NCI-H774 (cell line): ENCODE results near the gene RNF169.
"Not testable (repeated sequence)": the region's sequence is repeated elsewhere in the genome, so short reads cannot be mapped to it uniquely, and the experiment has no call there.

Experiments
- DNase-seq: peaks from one replicate; lab custom pipeline; 2025; lab: John Stamatoyannopoulos, UW

The RNF169 gene

DNA sequence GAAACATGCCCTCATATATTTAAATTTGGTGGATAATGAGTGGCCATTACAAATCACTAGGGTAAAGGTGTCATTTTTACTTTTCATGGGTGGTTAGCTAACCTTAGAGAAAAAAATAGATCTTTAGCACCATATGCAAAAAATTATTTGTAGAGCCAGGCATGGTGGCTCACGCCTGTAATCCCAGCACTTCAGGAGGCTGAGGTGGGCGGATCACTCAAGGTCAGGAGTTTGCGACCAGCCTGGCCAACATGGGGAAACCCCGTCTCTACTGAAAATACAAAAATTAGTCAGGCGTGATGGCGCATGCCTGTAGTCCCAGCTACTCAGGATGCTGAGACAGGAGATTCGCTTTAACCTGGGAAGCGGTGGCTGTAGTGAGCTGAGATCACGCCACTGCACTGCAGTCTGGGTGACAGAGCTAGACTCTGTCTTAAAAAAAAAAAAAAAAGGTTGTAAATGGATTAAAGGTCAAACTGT lies 19.6 kb downstream of the RNF169 start:
- not testable (repeated sequence) for DNase-seq

DNA sequence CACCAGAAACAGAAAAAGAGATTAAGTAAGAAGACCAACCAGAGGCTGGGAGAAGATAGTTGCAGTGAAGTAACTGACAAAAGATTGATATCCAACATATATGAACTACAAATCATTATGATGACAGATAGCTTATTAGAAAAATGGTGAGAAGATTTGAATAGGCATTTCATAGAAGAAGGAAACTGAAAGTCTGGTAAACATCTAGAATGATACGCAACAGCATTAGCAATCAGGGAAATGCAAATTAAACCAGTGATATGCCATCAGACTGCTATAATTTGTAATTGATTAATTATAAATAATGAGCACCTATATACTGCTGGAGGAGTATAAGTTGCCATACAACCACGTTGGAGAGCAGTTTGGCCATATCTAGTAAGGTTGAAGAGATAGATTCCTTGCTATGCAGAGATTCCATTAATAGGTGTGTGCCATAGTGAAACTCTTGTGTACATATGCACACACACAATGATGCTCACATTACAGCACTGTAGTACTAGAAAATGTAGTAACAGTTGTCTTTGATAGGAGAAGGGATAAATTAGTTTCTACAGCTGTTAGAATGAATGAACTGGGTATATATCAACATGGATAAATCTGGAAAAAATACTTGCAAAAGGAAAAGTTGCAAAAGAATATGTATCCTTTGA lies 20.5 kb downstream of the RNF169 start:
- no peak for DNase-seq

DNA sequence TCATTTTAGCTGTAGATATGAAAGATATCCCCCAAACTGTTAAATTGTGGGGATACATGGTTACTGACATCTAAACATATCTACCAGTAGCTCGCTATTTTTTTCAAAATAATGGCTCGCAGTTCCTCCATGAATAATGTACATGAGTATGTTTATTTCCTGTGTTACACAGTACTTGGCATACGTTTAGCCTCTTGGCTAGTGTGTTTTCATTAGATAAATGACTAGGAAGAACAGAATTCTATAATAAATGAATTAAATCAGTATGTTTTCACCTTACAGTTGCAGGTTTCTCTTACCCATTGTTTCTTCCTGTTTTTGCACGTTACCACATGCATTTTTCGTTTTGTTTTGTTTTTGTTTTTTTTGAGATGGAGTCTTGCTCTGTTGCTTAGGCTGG lies 21.8 kb downstream of the RNF169 start:
- no peak for DNase-seq

DNA sequence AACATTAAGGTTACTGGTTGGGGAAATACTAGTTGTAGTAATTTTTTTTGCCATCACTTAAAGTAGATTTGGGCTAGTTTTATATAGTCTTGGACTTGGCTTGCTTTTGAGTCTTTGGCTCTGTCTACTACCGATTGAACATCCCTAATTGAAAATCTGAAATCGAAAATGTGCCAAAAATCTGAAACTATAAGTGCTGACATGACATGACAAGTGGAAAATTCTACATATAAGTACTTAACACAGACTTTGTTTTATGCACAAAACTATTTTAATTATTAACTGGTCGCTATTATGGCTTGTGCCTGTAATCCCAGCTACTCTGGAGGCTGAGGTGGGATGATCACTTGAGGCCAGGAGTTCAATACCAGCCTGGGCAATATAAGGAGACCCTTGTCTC lies 22.5 kb downstream of the RNF169 start:
- no peak for DNase-seq

DNA sequence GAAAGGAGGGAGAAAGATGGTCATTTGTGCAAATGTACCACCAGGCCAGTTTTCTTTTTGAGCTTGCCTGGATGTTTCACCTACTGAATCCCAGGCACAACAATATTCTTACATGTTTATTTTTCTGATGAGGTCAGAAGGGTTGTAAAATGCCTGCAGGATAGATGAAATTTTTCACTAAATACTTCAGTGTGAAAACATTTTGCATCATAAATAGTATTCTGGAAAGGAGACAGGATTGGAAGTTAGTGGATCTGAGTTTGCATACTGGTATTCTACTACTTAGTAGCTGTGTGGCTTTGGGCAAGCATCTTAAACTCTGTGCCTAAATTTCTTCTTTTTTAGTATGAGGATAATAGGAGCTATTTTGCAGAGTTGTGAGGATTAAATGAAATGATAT lies 24.8 kb downstream of the RNF169 start:
- DNase-seq = no peak

DNA sequence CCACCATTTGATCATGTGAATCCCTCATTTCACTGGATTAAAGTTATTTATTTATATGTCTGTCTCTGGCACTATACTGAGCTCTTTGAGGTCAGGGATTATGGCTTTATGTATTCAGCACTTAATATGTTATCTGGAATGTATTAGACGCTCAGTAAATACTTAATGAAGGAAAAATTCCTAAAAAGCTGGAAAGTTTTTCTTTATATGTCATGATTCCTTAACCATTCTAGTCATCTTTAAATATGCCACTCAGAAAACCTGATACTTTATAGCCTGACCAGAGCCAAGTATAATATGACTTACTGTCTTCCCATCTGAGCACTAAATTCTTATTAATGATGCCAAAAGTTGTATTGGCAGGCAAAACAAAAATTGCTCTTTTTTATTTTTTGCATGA lies 27.1 kb downstream of the RNF169 start:
- DNase-seq = no peak

DNA sequence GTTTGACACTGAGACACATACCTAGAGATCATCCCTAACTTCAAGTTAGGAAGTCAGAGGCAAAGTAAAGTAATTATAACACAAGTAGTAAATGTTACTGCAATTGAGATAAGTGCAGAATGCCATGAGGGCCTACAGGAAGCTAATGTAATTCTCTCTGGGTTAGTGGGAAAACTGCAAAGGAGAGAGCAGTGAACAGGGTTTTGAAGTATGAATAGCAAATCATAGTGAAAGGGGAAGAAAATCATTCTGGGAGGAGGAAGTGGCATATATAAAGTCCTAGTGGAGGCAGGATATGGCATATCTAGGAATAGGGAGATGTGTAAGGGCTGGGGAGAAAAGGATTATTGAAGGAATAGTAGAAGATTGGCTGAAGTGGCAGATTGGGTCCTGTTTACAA lies 27.9 kb downstream of the RNF169 start:
- no peak for DNase-seq

DNA sequence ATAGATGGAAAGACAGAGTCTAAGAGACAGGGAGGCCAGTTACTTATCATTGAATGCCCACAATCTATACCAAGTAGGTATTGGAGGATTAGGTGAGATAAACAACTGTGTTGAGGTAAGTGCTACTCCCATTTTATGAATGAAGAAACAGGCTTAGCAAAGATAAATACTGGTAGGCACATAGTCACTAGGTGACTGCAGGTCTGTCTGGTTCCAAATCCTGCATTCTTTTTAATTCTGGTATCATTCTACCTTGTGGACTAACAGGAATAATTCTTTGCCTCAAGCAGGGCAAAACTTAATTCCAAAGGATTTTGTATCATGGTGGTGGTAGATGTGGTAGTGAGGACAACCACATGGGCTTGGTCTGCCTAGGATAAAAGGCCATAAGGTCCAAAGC lies 28.4 kb downstream of the RNF169 start:
- DNase-seq = no peak

DNA sequence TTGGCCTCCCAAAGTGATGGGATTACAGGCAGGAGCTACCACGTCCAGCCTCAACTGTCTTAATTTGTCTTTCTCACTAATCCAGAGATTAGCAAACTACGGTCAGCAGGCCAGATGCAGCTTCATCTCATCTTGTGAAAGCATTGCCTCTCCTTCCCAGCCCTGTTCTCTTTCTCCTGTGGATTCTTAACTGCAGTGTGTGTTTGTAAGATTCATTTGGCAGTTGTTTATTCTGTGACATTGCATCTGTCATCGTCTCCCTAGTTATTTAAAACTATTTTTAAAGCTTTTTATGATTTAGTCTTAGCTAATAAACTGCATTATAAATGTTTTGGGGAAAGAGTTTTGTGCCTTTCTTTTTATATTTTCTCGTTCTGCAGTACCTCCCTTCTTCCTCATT lies 29.2 kb downstream of the RNF169 start:
- no peak for DNase-seq

DNA sequence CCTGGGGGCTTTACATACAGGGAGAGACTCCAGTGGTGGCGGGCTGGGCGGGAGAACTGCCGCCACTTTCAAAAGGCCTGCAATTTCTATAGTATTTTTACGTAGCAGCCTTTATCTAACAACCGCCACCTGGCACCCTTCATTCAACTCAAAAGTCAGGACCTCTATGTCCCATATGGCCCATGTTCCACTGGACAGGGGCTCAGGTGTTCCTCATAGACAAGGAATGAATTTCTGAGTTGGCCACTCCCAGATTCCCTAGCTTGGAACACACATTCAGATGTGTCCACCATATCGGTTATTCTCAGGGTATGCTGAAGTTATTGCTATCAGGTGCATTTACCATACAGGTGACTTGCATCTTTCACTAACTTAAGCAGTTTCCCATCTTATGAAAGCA lies 29.9 kb downstream of the RNF169 start:
- DNase-seq = no peak

DNA sequence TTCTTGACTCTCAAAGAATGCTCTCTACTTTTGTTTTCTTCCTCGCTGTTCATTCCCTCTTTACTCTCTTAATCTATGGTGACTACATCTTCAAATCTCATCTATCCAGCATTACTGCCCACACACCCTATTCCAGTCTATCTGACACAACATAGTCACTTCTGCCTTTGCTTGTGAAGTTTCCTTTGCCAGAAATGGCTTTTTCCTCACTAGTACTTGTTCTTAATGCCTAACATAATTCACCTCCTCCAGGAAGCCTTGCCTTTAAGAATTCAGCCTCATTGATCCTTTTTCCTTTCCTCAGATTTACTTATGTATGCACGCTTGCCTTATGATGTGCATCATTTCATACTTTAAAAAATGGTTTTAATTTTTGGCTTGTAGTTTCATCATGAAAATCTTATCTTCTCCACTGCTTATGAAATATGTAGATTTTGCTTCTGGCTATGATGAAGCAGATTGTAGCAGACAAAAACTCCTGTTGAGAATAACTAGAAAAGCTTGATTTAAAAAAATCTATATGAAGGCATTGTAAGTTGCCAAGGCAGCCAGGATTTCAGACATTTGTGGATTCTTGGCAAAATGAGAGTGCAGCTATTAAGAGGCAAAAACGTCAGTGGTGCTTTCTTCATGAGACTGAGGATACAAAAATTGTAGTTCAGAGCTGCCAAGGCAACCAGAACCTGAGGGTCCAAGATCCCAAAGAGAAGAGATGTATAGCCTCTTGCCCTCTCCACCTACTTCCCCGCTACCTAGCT lies 31.8 kb downstream of the RNF169 start:
- DNase-seq = no peak

DNA sequence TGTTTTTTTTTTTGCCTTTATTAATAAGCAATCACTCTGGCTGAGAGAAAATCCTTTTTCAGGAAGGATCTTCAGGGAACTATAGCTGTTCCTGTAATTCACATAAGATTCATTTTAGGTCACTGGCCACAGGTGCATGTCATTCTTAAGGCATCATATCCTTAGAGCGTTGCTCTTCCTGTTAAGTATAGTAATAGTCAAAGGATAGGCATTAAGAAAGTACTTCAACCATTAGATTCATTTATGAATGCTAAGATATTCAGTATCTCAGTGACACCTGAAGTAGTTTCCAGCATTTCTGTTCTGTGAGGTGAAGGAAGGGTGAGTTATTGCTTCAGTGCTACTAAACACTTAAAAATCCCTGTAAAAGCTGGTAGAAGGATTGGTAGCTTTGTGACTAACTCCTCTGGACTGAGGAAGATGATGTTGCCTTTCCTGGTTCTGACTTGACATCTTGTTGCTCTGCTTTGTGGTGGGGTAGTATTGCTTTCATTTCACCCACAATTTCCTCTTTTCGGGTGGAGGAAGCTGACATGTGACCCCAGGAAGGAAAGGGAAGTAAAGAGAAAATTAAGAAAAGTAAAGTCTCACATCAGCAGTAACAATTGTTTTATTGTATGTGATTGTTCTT lies 34.7 kb downstream of the RNF169 start:
- no peak for DNase-seq

DNA sequence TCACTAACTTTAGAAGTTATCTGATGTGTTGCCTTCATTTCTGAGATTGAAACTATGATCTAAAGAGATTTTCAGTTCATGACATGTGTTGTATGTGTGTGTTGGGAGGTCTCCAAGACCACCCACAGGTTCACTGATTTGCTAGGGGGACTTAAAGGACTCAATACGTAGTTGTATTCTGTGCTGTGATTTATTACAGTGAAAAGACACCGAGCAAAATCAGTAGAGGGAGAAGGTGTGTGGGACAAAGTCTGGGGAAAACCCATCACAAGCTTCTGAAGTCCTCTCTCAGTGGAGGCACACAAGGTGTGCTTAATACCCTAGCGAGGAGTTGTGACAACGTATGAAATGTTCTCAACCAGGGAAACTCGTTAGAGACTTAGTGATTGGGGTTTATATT lies 35.6 kb downstream of the RNF169 start:
- no peak for DNase-seq

DNA sequence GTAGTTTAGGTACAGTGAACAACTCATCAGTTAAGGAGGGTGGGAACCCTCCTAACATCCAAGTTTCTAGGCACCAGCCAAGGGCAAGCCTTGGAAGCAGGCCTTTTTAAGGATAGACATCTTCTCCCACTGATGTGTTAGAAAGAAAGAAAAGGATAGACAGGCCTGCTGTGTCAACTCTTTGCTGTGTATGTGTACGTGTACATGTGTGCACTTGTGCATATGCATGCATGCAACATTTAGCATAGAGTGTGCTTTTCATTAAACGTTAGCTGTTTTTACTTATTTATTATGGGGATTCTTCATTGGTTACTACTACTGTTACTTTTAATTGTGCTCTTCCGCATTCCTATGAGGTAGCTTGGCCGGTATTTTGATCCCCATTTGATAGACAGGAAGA lies 36.1 kb downstream of the RNF169 start:
- no peak for DNase-seq

DNA sequence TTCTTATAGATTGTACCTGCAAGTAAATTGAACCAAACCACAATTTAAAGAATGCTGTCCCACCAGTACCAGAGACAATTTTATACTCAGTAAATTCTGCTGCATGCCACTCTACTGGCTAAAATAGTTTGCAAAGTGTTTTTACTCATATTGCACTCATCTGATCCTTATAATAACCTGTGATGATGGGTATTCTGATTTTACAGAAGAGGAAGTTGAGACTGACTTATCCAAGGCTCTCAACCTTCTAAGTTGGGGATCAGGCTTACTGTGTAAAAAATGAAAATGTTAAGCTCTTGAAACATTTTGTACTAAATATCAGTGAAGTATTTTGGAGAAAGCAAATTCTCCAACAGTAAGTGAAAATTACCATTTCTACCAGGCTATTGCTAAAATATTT lies 37.9 kb downstream of the RNF169 start:
- DNase-seq = no peak

DNA sequence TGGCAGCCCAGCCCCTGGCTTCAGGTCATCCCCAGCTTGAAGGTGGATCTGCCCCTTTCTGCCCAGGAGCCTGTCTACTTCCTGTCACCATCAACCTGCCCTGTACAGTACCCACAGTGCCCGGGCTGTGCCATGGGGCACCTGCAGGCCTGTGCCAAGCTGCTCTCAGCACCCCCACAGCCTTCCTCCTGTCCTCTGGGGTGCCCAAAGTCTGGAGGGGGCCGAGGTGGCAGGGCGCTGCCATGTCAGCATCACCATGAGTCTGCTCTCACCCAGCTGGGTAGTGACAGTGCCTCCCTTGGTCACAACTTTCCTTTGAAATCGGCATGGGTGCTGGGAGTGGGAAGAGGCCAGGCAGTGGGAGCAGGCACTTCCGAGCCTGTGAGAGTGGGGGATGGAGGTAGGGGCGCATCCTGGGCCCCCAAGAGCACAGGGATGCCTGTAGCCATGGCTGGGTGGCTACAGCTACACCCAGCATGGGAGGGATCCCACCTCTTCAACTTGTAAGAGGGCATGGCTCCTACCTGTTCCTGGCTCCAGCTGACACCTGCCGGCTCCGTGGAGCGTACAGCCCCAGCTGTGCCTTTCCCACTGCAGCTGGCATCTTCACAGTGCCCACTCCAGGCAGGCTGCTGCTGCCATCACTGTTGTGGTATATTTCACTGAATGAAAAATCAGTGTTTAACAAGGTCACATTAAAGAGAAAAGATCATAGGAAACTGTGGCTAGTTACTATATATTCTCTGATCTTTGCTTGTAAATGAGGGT lies 42.9 kb downstream of the RNF169 start:
- DNase-seq = no peak

DNA sequence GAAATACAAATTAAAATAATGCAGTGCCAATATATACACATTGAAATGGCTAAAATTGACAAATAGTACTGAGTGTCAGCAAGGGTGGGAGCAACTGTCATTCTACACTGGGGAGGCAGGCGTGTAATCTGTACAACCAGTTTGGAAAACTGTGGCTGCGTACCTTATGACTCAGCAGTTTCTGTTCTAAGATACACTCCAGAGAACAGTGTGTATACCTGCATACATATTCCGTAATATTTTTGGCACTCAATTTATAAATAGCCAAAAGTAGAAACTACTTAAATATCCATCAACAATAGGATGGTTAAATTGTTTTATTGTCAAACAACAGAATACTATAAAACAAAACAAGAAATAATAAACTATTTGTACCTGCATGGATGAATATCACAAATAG lies 57.6 kb downstream of the RNF169 start:
- no peak for DNase-seq

DNA sequence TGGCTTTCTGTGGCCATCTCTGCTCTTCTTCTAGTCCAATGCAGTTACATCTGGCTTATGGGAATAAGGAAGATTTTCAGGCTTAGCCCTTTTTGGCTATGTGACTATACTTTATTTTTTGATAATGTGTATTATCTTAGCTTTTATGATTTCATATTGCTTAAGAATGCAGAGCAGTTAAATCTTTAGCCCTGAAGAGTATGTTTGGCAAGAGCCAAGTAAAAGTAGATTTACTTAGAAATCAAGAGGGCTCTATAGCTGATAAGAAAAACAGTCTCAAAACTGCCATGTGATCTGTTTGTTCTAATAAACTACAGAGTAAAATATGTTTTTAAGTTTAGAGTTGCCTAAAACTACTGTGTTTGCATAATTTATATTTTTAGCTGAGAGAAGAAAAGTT lies 61.2 kb downstream of the RNF169 start:
- no peak for DNase-seq

DNA sequence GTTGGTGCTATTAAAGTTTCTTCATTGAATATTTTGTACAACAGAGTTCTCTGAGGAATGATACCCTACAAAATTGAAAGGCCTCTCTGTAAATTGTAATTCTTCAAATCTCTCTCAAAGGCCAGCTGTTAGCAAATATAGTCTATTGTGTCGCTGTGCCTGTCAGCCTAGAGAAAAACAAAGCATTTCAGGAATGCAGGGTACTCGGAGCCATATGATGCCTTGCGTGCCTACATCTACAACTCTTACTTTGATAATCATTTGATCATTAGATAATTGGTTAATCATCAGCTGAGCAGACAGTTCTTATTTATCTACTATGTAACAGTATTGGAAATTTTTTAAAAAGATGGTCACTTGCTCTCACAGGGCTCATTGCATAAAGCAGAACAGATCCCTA lies 67.3 kb downstream of the RNF169 start:
- no peak for DNase-seq

DNA sequence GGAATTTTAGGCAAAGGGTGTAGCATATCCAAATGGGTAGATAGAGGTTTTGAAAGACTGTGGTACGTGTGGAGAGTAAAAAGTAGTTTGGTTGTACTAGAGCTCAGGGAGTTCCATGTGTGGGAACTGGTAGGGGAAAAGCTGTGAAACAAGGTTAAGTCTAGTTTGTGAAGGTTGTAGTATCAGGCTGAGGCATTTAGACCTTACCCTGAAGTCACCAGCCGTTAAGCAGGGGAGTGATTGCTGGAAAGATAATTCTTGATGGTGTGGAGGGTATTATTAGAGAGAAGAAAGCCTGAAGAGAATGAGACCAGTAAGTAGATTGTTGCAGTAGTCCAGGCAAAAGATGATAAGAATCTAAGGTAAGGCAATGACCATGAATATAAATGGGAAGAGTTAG lies 68.0 kb downstream of the RNF169 start:
- no peak for DNase-seq

DNA sequence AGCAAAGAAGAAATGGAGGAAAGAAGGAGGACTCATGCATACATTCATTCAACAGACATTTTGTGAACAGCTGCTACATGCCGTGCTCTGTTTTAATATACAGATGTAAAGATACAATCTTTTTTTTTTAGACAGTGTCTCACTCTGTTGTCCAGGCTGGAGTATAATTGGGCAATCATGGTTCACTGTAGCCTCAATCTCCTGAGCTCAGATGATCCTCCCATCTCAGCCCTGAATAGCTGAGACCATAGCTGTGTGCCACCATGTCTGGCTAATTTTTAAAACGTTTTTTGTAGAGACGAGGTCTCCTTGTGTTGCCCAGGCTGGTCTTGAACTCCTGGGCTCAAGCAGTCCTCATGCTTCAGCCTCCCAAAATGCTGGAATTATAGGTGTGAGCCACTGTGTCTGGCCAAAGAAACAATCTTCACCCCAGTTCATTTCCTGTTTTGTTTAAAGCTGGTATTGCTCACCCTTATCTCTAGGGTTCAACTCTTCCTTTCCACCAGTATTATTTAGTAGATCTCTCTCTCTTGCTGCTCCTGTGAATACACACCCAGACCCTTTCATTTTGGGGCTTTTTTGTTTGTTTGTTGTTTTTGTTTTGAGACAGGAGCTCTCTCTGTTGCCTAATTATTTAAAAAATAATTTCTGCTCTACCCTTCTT lies 69.8 kb downstream of the RNF169 start:
- DNase-seq = no peak

DNA sequence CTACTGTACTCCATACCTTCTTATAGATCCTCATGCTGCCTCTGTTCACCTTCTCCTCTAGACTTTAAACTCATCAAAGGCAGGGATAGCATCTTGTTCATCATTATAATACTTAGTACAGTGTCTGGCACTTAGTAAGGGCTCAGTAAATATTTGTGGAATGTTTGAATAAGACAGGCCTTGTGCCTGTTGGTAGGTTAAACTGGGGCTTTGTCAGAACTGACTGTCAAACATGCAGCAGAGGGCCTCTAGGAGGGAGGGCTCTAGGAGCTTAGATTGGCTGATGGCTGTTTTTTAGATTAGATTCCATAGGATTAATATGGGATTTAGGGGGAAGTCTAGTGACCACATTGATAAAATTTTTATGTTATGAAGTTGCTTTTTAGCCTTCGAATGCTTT lies 70.8 kb downstream of the RNF169 start:
- no peak for DNase-seq
